Left ventricle myocardium superior (tissue), 1 donor: ENCODE results near the gene OR2K2. TPM values are rescaled to one million over a fixed set of nuclear protein-coding genes. Genes with fewer than 3 reads are reported as not detected.
"Not testable (repeated sequence)": the region's sequence is repeated elsewhere in the genome, so short reads cannot be mapped to it uniquely, and the experiment has no call there.

Source experiments
- ATAC-seq: fragments of 200-7000 bp; cut with Tn5 transposase; one replicate; pipeline ENCODE4 v1.9.1; 2020; ENCODE audit warnings: mild to moderate bottlenecking, moderate library complexity
- DNase-seq: peaks from one replicate; pipeline ENCODE4 v3.0.0-alpha.2; 2020
- intact Hi-C: fragments of 100-400 bp; cut with micrococcal nuclease; formaldehyde crosslinking; loops from one replicate; pipeline ENCODE4 v1.11.0; 2022
- long read RNA-seq: library from polyadenylated mRNA; unstranded; transcript quantifications from one replicate; pipeline ENCODE4 v2.0.0, GENCODE V29; 2021
- total RNA-seq: library from RNA; stranded (reverse); fragmentation: NEBNext Ultra II Directional; extraction: Animal tissue kit (Norgen Biotek cat#: 25700); gene quantifications from one replicate; pipeline ENCODE4 v1.2.1, GENCODE V29; 2021
- donor health status: DM: no; HTN: yes; CAD: no; lungs with severe emphysema.

OR2K2 gene, protein sequence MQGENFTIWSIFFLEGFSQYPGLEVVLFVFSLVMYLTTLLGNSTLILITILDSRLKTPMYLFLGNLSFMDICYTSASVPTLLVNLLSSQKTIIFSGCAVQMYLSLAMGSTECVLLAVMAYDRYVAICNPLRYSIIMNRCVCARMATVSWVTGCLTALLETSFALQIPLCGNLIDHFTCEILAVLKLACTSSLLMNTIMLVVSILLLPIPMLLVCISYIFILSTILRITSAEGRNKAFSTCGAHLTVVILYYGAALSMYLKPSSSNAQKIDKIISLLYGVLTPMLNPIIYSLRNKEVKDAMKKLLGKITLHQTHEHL
- total RNA-seq, result not detected
- long read RNA-seq, result 0 reads

DNA sequence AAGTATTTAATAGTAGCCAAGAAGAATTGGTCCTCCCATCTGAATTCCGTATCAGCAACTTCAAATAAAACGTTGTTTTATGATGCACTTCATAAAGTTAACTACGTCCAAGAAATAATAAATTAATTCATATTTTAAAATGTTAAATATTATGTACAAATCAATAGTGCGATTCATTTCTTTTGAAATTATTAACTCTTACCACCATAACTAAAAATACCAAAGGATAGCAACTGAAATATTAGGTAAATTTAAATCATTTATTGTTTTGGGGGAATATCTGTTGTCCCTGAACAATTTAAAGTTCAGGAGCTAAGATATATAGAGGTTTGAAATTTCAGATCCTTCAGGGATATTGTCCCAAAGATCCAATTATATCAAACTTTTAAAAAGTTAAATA lies at the start of gene OR2K2:
TSS of gene OR2K2 (minus strand) at position 101 of the 400 bp plus-strand sequence. CDS start 1,791 bp downstream, outside the sequence.
- intact Hi-C loops, result no loop called here

DNA sequence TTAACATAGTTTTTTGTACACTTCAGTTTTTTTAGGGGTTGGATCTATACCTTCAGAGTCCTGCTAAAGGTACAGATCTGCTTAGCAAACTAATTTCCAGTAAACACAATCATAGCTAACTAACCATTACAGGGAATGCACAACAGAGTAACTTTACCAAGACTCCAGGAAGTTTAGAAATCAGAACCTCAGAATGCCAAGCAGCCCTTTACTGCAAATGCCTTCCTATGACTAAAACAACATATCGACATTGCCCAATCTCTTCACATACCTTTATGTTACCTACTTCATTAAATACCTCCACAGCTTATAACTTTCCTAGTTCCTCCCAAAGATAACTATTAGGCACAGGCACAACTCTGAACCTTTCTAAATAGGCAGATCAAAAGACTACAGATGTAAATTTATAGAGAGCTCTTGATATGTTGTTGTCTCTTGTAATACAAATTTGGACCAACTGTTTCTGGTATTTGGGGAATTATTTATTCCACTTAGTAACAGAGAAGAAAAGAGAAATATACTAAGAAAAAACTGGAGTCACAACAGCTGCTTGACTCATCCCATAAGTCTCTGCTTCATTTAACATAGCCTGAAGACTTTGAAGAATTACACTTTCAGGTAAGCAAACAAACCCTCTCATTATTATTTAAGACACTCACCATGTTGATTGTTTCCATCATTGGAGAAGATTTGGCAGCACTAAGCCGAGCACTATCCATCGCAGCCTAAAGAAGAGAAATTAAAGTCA lies 46.0 kb upstream of the OR2K2 start:
- DNase-seq (no peak), ATAC-seq (no peak)
- intact Hi-C loops, result no loop called here

More for the DNA sequence above, at the start of gene OR2K2:
- no peak for ATAC-seq
- no peak for DNase-seq

DNA sequence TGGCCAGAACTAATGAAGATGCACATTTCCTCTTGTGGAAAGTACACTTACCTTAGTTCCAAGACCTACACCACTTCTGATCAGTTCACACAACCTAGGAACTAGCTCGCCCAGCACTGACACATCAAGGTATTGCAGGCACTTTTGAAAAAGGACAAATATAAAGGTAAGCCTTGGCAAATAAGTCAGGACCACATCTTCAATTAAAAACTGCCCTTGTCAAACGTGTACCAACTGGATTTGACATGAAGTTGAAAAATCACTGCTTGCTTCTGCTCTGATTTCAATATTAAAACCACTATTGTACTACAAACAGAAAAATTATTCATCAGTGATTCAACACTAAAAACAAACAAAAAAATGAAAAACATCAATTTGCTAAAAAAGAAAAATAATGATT lies 45.0 kb upstream of the OR2K2 start:
- intact Hi-C loops, result no loop called here
- DNase-seq (no peak), ATAC-seq (no peak)

DNA sequence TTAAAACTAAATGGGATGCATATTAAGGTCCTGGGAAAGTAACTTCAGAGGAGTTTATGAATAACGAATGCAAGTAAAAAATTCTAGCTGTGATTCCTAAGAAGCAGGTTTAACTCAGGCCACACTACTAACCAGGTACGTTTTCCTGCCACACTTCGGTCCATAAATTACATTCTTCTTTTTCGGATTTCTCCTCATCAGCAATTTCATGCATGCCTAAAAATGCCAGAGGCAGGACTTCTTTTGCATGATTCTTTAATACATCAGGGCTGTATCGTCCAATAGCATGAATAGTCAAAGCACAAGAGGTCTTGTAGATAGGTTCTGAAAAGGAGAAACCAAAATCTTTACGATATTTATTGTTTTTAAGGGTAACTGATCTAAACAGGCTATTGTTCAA lies 42.3 kb upstream of the OR2K2 start:
- ATAC-seq, result no peak
- intact Hi-C loops, result no loop called here
- no peak for DNase-seq

DNA sequence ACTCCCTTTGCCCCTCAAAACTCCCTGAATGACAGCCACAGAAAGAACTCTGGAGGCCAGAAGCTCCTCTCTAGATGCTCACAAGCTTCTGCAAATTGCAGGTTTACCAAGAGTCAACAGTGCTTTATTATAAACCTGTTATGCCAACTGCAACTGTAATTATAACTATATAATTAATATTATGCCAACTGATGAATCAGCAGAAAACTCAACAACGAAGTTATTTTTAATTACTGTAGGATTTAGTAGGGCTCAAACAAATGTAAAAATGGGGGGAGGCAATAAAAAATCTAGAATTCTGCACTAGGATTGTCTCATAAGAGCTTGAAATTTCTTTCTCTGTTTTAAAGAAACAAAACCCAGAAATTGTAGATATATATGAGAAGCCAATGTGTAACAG lies 37.0 kb upstream of the OR2K2 start:
- no peak for ATAC-seq
- intact Hi-C loops, result no loop called here
- no peak for DNase-seq

DNA sequence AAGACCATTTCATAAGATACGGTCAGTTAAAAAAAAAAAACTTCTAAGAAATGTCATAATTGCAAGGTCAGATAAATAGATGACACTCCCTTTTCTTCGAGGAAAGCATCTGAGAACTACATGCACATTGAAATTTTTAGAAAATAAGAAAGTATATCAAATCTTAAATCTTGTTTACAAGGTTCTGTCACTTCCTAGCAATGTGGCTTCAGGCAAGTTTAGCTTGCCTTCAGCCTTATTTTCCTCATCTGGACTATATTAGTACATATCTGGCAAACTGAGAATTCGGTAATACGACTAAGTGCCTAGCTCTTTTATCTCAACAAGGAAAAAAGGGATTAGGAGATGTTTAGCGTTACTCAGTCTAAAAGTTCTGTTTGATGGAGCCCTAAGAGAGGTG lies 32.5 kb upstream of the OR2K2 start:
- intact Hi-C loops, result no loop called here
- DNase-seq (no peak), ATAC-seq (no peak)

DNA sequence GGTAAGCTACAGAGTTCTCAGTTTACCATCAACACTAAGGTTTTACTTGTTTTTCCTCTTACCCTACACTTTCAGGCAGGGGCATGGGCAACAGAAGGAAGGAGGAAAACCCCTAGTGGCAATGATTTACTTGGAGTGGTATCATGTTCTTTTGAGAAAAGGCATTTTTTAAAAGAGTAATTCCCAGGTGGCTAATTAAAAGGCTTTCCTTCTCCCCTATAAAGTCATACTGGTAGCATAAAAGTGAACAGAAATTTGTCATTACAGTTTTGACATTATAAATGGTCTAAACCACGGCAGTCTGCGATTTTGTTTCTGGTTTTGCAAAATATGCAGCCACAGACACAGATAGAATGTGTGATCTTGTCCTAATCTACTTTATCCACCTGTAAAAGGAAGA lies 30.9 kb upstream of the OR2K2 start:
- intact Hi-C loops, result no loop called here
- DNase-seq (no peak), ATAC-seq (no peak)

DNA sequence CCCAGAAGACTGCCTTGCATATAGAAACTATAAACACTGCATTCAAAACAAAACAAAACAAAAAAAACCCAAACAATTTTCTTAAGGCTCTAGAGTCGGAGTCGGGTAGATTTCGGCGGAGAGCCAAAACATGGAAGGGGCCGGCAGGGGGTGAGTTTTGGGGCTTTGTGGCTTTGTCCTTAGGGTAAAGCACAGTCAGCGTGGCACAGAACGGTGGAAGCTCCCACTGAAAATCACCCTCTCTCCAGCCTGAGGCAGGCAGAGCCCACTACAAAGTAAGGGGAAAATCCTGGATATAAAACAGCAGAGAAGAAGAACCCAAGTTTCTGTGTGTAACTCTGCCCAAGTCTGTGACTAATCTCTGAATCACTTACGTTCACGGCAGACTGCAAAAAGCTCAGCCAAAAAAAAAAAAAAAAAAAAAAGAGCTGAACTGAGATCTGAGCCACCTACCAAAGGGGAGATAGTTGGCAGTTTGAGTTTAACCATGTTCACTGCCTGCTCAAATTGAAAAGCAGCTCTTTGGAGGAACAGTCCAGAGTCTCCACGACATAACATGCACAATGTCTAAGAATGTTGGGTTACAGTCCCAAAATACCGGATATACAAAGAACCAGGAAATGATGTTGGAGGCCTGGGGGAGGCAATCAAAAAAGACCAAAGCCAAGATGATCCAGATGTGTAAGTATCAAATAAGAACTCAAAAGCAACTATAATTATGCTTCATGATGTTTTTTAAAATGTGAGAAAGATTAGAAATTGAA lies 26.6 kb upstream of the OR2K2 start:
- ATAC-seq, result peak; percentile 52
- DNase-seq, result no peak
- intact Hi-C loops, result no loop called here

DNA sequence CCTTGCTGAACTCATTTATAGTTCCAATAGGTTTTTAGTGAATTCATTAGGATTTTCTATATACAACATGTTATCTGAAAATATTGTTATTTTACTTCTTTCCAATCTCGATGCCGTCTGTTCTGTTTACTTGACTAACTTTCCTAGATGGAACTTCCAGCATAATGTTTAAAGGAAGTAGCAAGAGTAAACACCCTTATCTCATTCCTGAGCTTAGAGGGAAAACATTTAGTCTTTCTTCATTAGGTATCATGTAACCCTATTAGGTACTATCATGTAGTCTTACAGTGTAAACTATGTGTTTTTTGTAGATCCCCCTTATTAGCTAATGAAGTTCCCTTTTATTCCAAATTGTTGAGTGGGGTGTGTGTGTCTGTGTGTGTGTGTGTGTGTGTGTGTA lies 22.5 kb upstream of the OR2K2 start:
- ATAC-seq (no peak), DNase-seq (no peak)

DNA sequence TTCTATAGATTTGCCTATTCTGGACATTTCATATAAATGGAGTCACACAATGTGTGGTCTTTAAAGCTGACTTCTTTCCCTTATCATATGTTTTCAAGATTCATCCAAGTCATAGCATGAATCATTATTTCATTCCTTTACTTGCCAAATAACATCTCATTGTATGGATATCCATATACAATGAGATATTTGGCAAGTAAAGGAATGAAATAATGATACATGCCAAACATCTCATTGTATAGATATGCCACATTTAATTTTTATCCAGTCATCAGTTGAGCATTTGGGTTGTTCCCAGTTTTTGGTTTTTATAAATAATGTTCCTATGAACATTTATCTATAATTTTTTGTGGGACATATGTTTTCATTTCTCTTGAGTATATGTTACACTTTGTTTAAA lies 20.5 kb upstream of the OR2K2 start:
- intact Hi-C loops, result no loop called here
- DNase-seq (no peak), ATAC-seq (no peak)

More for the DNA sequence above, 22.5 kb upstream of the OR2K2 start:
- intact Hi-C loops, result no loop called here

DNA sequence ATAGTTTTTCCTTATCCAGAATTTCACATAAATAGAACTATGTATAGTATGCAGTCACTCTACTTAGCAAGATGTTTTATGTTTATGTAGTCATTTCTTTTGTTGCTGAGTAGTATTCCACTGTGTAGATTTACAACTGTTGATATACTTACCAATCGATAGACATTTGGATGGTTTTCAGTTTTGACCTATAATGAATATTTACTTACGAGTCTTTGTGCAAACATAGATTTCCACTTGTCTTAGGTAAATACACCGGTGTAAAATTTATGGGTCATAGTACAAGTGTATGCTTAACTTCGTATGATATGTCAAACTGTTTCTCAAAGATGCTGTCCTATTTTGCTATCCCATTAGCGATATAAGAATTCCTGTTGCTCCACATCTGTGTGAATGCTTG lies 19.7 kb upstream of the OR2K2 start:
- intact Hi-C loops, result no loop called here
- ATAC-seq, result no peak

DNA sequence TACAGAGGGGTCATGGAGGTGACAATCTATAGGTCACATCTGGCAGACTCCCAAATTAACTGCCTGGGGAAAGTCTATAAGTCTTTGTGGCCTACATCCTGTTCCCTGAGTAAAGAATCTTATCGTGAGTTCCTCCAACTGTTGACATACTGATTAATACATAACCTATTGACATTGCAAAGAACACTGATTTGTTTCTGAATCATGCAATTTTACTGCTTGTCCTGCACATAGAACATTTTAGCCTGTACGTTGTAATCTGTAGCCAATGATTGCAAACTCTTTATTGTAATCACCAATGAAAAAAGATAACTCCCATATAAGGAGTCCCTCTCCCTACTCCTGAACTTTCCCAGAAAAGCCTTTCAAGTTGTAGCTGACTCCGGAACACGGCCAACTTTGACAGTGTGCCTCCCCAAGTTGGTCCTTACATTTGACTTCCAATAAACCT lies 18.8 kb upstream of the OR2K2 start:
- no peak for ATAC-seq
- no peak for DNase-seq
- intact Hi-C loops, result no loop called here

More for the DNA sequence above, 19.7 kb upstream of the OR2K2 start:
- no peak for DNase-seq

DNA sequence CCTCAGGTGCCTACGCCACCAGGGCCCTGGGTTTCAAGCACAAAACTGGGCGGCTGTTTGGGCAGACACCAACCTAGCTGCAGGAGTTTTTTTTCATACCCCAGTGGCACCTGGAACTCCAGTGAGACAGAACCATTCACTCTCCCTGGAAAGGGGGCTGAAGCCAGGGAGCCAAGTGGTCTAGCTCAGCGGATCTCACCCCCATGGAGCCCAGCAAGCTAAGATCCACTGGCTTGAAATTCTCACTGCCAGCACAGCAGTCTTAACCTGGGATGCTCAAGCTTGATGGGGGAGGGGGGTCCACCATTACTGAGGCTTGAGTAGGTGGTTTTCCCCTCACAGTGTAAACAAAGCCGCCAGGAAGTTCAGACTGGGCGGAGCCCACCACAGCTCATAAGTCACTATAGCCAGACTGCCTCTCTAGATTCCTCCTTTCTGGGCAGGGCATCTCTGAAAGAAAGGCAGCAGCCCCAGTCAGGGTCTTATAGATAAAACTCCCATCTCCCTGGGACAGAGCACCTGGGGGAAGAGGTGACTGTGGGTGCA lies 4.4 kb upstream of the OR2K2 start:
- intact Hi-C loops, ATAC-seq, DNase-seq: not testable (repeated sequence)

DNA sequence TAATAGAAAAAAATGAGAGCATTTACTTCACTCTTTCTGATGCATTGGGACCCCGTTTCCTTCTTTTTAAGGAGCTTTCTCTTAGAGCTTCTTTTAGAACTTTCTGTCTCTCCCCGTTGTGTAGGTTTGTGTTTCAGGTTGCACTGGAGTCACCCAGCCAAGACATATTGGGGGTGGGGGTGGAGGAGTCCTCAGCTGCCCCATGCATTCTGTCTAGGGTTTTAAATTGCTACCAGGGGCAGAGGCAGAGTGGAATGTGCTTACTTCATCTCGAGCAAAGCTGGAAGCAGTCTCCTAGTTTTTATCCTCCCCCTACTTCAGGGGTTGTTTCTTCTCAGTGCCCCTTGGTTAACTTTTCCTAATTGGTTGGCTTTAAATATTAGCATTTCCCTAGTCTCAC lies 9.4 kb downstream of the OR2K2 start:
- intact Hi-C loops, result no loop called here
- DNase-seq, result no peak
- no peak for ATAC-seq

DNA sequence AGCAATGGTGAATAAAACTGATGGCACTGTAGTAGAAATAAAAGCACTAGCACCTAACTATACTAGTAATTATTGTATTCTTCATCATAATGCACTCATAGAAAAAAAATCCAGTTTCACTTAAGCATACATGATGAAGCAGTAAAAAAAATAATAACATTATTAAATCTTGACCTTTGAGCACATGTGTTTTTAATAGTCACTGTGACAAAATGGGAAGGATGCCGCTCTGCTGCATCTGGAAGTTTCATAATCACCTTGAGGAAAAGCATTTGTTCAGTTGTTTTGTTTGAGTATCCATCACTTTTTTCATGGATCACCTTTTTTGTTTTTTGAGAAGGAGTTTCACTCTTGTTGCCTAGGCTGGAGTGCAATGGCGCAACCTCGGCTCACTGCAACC lies 13.2 kb downstream of the OR2K2 start:
- intact Hi-C loops, result no loop called here
- no peak for DNase-seq
- no peak for ATAC-seq

DNA sequence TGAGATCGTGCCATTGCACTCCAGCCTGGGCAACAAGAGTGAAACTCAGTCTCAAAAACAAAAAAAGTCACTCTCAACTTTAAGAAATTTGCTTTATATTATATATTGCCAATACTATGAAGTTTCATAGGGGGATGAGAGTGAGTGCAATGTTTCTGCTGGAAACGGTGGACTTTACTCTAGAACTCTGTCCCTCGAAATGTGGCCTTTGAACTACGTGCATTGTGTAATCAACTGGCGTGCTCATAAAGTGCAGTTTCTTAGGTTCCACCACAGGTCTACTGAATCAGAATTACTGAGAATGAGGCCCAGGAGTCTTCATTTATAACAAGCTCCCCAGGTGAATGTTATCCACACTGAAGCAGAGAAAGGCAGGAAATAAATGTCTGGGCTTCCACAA lies 24.1 kb downstream of the OR2K2 start:
- intact Hi-C loops, result loop anchor here (10.0 kb wide), 1 partner anchor 671 kb away; no protein-coding TSS in a partner anchor
- ATAC-seq, result no peak
- no peak for DNase-seq

DNA sequence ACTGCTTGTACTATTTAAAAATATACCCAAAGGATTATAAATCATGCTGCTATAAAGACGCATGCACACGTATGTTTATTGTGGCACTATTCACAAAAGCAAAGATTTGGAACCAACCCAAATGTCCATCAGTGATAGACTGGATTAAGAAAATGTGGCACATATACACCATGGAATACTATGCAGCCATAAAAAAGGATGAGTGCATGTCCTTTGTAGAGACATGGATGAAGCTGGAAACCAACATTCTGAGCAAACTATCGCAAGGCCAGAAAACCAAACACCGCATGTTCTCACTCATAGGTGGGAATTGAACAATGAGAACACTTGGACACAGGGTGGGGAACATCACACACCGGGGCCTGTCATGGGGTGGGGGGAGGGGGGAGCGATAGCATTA lies 26.0 kb downstream of the OR2K2 start:
- not testable (repeated sequence) for DNase-seq, ATAC-seq
- intact Hi-C loops, result loop anchor here (10.0 kb wide), 1 partner anchor 669 kb away; no protein-coding TSS in a partner anchor

DNA sequence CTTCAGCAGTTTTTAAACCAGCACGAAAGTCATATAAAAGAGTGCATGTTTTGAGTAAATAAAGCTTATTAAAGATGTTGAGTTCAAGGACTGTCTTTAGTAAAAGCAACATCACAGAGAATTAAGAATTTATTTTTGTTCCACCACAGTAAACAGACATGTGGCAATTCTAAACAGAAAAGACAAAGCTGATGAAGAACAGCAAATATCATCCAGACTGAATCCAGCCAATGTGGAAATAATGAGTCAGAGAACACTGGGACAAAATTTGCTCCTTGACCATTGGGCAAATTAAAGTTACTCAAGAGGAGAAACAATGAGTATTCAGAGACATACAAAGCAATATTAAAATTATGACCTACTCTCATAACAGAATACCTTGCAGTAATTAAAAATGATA lies 28.8 kb downstream of the OR2K2 start:
- ATAC-seq (no peak), DNase-seq (no peak)
- intact Hi-C loops, result loop anchor here (10.0 kb wide), 1 partner anchor 666 kb away; no protein-coding TSS in a partner anchor

DNA sequence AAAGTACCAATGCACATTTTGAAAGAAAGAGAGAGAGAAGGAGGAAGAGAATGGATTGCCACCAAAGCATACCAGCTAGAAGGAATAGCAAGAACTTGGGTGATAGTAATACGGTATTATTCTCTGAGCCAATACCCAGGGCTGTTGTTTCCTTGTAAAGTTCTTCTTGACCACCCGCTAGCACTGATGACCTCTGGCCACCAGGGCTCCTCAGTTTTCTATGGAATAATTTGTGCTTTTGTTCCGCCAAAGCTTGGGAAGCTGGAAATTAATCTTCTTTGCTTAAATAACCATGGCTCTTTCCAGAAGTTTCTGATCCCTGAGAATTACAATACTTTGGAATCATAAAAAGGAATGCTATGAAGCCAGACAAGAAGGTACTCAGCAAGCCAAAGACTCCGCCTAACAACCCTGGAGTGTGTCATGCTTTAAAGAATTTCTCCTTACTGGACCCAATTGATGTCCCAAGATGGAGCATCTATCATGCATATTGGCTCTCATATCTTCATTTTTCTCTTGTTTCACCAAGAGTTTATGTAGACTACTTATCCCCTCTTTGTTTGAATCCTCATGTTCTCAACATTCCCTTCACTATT lies 29.8 kb downstream of the OR2K2 start:
- intact Hi-C loops, result loop anchor here (10.0 kb wide), 1 partner anchor 665 kb away; no protein-coding TSS in a partner anchor
- no peak for ATAC-seq
- no peak for DNase-seq
